Esophagus squamous epithelium (tissue), 5 donors: ENCODE measurements around the gene DHRS2. TPM values are rescaled to one million over a fixed set of nuclear protein-coding genes. Genes with fewer than 3 reads are reported as not detected.

Source experiments
- DNase-seq: peaks from one replicate; lab custom pipeline; 2025; lab: John Stamatoyannopoulos, UW
- H3K27ac ChIP-seq, 4 donors: fragments of 200-600 bp; sonication (generic); one replicate each; pipeline ENCODE4 v1.5.1; 2016 to 2019; ENCODE audit warnings: mild to moderate bottlenecking in 1 of 4
- H3K27me3 ChIP-seq, 4 donors: fragments of 200-600 bp; sonication (generic); 1 replicate in 3 of 4; 2 replicates in 1 of 4; pipeline versions ENCODE4 v1.5.1 to v1.6.0; 2017 to 2021; ENCODE audit warnings: antibody characterized with exemption in 1 of 4
- H3K36me3 ChIP-seq, 3 donors: fragments of 200-600 bp; sonication (generic); one replicate each; pipeline ENCODE4 v1.5.1; 2016 to 2019
- H3K4me1 ChIP-seq, 3 donors: fragments of 200-600 bp; sonication (generic); one replicate each; pipeline ENCODE4 v1.5.1; 2017 to 2019
- H3K4me3 ChIP-seq, 4 donors: fragments of 200-600 bp; sonication (generic); 1 replicate in 3 of 4; 2 replicates in 1 of 4; pipeline ENCODE4 v1.5.1; 2016 to 2019; ENCODE audit warnings: mild to moderate bottlenecking in 2 of 4, moderate library complexity in 1 of 4
- H3K9me3 ChIP-seq, 3 donors: fragments of 200-600 bp; sonication (generic); one replicate each; pipeline ENCODE4 v1.5.1; 2016 to 2019
- POLR2A ChIP-seq, 4 donors: fragments of 450-650 bp; IDR thresholded peaks; one replicate each; pipeline ENCODE4 v1.6.1; 2017; ENCODE audit warnings: antibody characterized with exemption in 4 of 4, mild to moderate bottlenecking in 4 of 4, moderate library complexity in 3 of 4
- WGBS, 2 donors: methylation state at CpG; one replicate each; pipeline ENCODE4 v1.1.5; 2018; 5-methylcytosine and 5-hydroxymethylcytosine counted together
- intact Hi-C: fragments of 100-400 bp; cut with DNase I; formaldehyde crosslinking; loops from one replicate; pipeline ENCODE4 v1.15.0; 2022
- total RNA-seq, 4 donors: library from RNA; depleted of rRNA; stranded (reverse); fragments of >200 nt; gene quantifications; one replicate each; pipeline ENCODE4 v1.1.0, GENCODE V29; 2016
- TF ChIP-seq, protein P1 (sequence below), 6 experiments: fragments of 450-650 bp in 4 of 6; fragments of 200-600 bp in 2 of 6; sonication (generic) in 2 of 6; IDR thresholded peaks; one replicate each; pipeline ENCODE4 v1.5.1; 2016 to 2019; ENCODE audit warnings: antibody characterized with exemption in 6 of 6, mild to moderate bottlenecking in 4 of 6, moderate library complexity in 4 of 6
- donor health status: DM: yes; HTN: yes; CAD: no.

The DHRS2 gene
- total RNA-seq, 4 donors from 2014 or later = 0.19 to 0.31 TPM; not detected in 2

- no peak for TF ChIP-seq POLR2A (IDR thresholded peaks at IDR 0.05)
- TF ChIP-seq, protein P1, sequence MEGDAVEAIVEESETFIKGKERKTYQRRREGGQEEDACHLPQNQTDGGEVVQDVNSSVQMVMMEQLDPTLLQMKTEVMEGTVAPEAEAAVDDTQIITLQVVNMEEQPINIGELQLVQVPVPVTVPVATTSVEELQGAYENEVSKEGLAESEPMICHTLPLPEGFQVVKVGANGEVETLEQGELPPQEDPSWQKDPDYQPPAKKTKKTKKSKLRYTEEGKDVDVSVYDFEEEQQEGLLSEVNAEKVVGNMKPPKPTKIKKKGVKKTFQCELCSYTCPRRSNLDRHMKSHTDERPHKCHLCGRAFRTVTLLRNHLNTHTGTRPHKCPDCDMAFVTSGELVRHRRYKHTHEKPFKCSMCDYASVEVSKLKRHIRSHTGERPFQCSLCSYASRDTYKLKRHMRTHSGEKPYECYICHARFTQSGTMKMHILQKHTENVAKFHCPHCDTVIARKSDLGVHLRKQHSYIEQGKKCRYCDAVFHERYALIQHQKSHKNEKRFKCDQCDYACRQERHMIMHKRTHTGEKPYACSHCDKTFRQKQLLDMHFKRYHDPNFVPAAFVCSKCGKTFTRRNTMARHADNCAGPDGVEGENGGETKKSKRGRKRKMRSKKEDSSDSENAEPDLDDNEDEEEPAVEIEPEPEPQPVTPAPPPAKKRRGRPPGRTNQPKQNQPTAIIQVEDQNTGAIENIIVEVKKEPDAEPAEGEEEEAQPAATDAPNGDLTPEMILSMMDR (IDR thresholded peaks at IDR 0.05) = no peak
- intact Hi-C loops = no loop called here
- no peak for DNase-seq
- 71 to 76% methylated on average over 3 of the region's 3 CpGs for WGBS, 2 donors
- Histone ChIP-seq H3K27me3 (no peaks in the 10 kb centered on the region), H3K27ac (no peak overlapping the region), H3K4me3 (no peak overlapping the region), H3K4me1 (no peaks in the 10 kb centered on the region), H3K9me3 (no peaks in the 10 kb centered on the region), H3K36me3 (no peaks in the 10 kb centered on the region)
Observed at GRCh38 chr14:23650506-23650905, 14.3 kb downstream of the DHRS2 start.

DNA sequence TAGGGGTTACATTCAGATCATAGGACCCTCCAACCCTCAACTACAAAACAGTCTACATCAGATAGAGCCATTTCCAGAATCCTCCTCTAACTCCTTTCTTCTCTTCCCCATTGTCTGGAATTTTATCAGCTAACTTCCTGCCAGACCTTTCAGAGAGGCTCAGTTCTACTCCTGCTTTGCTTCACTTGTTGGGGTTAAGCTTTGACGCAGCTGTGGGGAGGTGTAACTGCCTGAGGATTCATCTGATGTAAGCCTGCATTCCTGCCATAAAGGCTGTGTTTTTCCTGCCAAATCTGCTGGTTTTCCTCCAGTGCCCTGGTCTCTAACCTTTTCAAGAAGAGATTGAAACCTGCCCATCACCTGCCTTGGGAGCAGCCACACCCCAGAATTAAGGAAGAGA, 16.9 kb downstream of the DHRS2 start:
- H3K36me3 ChIP-seq = no peaks in the 10 kb centered on the region
- H3K27ac ChIP-seq = no peak overlapping the region
- no peaks in the 10 kb centered on the region for H3K9me3 ChIP-seq
- no peak for TF ChIP-seq POLR2A (IDR thresholded peaks at IDR 0.05)
- TF ChIP-seq, protein P1 (IDR thresholded peaks at IDR 0.05) = no peak
- intact Hi-C loops = no loop called here
- no peaks in the 10 kb centered on the region for H3K4me1 ChIP-seq
- DNase-seq = no peak
- 36 to 38% methylated on average over 1 of the region's 1 CpG for WGBS, 2 donors
- H3K4me3 ChIP-seq = no peak overlapping the region
- no peaks in the 10 kb centered on the region for H3K27me3 ChIP-seq

GRCh38 chr14:23654231-23654630, 18.1 kb downstream of the DHRS2 start:
- Histone ChIP-seq H3K36me3 (no peaks in the 10 kb centered on the region), H3K4me1 (no peaks in the 10 kb centered on the region), H3K9me3 (no peaks in the 10 kb centered on the region), H3K27me3 (peaks cover 0 to 11% (median 0%) of the 10 kb centered on the region in 4 donors), H3K4me3 (no peak overlapping the region), H3K27ac (no peak overlapping the region)
- intact Hi-C loops = no loop called here
- TF ChIP-seq POLR2A (IDR thresholded peaks at IDR 0.05) = no peak
- TF ChIP-seq, protein P1 (IDR thresholded peaks at IDR 0.05) = no peak
- WGBS, 2 donors = 56 to 79% methylated on average over 4 to 6 of the region's 6 CpGs
- no peak for DNase-seq

DNA sequence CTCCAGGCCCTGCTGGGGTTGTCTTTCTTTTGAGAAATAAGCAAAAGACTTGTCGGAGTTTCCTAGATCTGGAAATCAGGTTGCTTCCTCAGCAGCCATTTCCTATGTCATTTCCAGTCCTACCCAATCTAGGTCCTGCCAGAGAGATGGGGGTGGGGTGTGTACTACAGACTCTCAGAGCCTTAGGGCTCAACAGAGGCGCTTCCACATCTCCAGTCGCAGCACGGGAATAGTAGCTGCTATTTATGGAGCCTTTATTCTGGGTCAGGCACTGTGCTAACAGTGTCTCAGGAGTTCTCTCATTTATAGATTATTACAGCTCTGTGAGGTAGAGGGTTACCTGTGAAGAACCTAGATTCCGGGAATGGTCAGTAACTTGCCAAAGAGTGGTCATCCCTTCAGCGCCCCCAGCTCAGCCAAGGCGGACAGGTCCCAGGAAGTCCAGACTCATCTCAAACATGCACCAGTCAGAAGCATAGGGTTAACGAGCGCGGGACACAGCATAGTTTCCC, 21.9 kb downstream of the DHRS2 start:
- H3K27ac ChIP-seq = no peak overlapping the region
- no peaks in the 10 kb centered on the region for H3K36me3 ChIP-seq
- intact Hi-C loops = no loop called here
- H3K9me3 ChIP-seq = no peaks in the 10 kb centered on the region
- no peaks in the 10 kb centered on the region for H3K4me1 ChIP-seq
- peaks cover 0 to 15% (median 0%) of the 10 kb centered on the region in 4 donors for H3K27me3 ChIP-seq
- no peak for DNase-seq
- WGBS, 2 donors = 59 to 69% methylated on average over 7 to 9 of the region's 10 CpGs
- no peak overlapping the region for H3K4me3 ChIP-seq
- TF ChIP-seq, protein P1 (IDR thresholded peaks at IDR 0.05) = no peak
- no peak for TF ChIP-seq POLR2A (IDR thresholded peaks at IDR 0.05)

- Histone ChIP-seq H3K9me3 (no peaks in the 10 kb centered on the region), H3K4me1 (no peaks in the 10 kb centered on the region), H3K27me3 (peaks cover 0 to 15% (median 0%) of the 10 kb centered on the region in 4 donors), H3K36me3 (no peaks in the 10 kb centered on the region), H3K4me3 (no peak overlapping the region), H3K27ac (no peak overlapping the region)
- TF ChIP-seq, protein P1 (IDR thresholded peaks at IDR 0.05) = no peak
- TF ChIP-seq POLR2A (IDR thresholded peaks at IDR 0.05) = no peak
- WGBS, 2 donors = 57 to 64% methylated on average over 6 to 11 of the region's 11 CpGs
- intact Hi-C loops = no loop called here
- DNase-seq = no peak
Observed at GRCh38 chr14:23660290-23661226, 24.4 kb downstream of the DHRS2 start.
